ENCODE measurements around the gene TBC1D8. TPM values are rescaled to one million over a fixed set of nuclear protein-coding genes. Genes with fewer than 3 reads are reported as not detected.
A peak's percentile ranks its signal among the peaks of the same experiment; 100 is the strongest.
"Not testable (repeated sequence)": the region's sequence is repeated elsewhere in the genome, so short reads cannot be mapped to it uniquely, and the experiment has no call there.

The TBC1D8 gene
- 10 to 100 TPM; 21.2 to 44.2 (median 30.7) TPM for polyA plus RNA-seq (ENCODE audit: insufficient read length in 4 of 4)

GRCh38 chr2:101151146-101151858, at the start of gene TBC1D8:
TBC1D8 (minus strand) TSS chr2:101151382; CDS start chr2:101151253, 129 bp downstream.
- DNase-seq (ENCODE audit: low read depth in 4 of 4, low spot score in 3 of 4): peak; percentile 46 to 75 (median 68)

GRCh38 chr2:101200676-101201075, 49.5 kb upstream of the TBC1D8 start:
- no peak for DNase-seq (ENCODE audit: low read depth in 4 of 4, low spot score in 3 of 4)

- DNase-seq (ENCODE audit: low read depth in 4 of 4, low spot score in 3 of 4): no peak
These were observed 48.1 kb upstream of the TBC1D8 start for GRCh38 chr2:101199251-101199791.

- DNase-seq (ENCODE audit: low read depth in 4 of 4, low spot score in 3 of 4): no peak
These were observed 46.6 kb upstream of the TBC1D8 start for GRCh38 chr2:101197814-101198213.

GRCh38 chr2:101197215-101197745, 46.1 kb upstream of the TBC1D8 start:
- DNase-seq (ENCODE audit: low read depth in 4 of 4, low spot score in 3 of 4): no peak

- DNase-seq (ENCODE audit: low read depth in 4 of 4, low spot score in 3 of 4): no peak
These were observed 44.9 kb upstream of the TBC1D8 start for GRCh38 chr2:101195871-101196661.

GRCh38 chr2:101193033-101193626, 41.9 kb upstream of the TBC1D8 start:
- no peak for DNase-seq (ENCODE audit: low read depth in 4 of 4, low spot score in 3 of 4)

- DNase-seq (ENCODE audit: low read depth in 4 of 4, low spot score in 3 of 4): peak in 1 of 4 donors; percentile 39
These were observed 39.8 kb upstream of the TBC1D8 start for GRCh38 chr2:101190747-101191516.

- DNase-seq (ENCODE audit: low read depth in 4 of 4, low spot score in 3 of 4): no peak
These were observed 37.7 kb upstream of the TBC1D8 start for GRCh38 chr2:101188683-101189405.

- no peak for DNase-seq (ENCODE audit: low read depth in 4 of 4, low spot score in 3 of 4)
These were observed 35.9 kb upstream of the TBC1D8 start for GRCh38 chr2:101187131-101187530.

- no peak for DNase-seq (ENCODE audit: low read depth in 4 of 4, low spot score in 3 of 4)
These were observed 34.5 kb upstream of the TBC1D8 start for GRCh38 chr2:101185656-101186055.

- no peak for DNase-seq (ENCODE audit: low read depth in 4 of 4, low spot score in 3 of 4)
These were observed 33.9 kb upstream of the TBC1D8 start for GRCh38 chr2:101185085-101185484.

- DNase-seq (ENCODE audit: low read depth in 4 of 4, low spot score in 3 of 4): no peak
These were observed 28.8 kb upstream of the TBC1D8 start for GRCh38 chr2:101179982-101180381.

GRCh38 chr2:101176803-101177202, 25.6 kb upstream of the TBC1D8 start:
- DNase-seq (ENCODE audit: low read depth in 4 of 4, low spot score in 3 of 4): no peak

- no peak for DNase-seq (ENCODE audit: low read depth in 4 of 4, low spot score in 3 of 4)
These were observed 24.8 kb upstream of the TBC1D8 start for GRCh38 chr2:101175991-101176390.

GRCh38 chr2:101173707-101174295, 22.6 kb upstream of the TBC1D8 start:
- no peak for DNase-seq (ENCODE audit: low read depth in 4 of 4, low spot score in 3 of 4)

- not testable (repeated sequence) for DNase-seq (ENCODE audit: low read depth in 4 of 4, low spot score in 3 of 4)
These were observed 18.6 kb upstream of the TBC1D8 start for GRCh38 chr2:101169822-101170221.

- no peak for DNase-seq (ENCODE audit: low read depth in 4 of 4, low spot score in 3 of 4)
These were observed 17.5 kb upstream of the TBC1D8 start for GRCh38 chr2:101168706-101169105.

GRCh38 chr2:101167532-101167931, 16.4 kb upstream of the TBC1D8 start:
- DNase-seq (ENCODE audit: low read depth in 4 of 4, low spot score in 3 of 4): not testable (repeated sequence)

Measured in left renal pelvis (tissue), 4 donors.